WTC11 (cell line): ENCODE results near the gene ADCY3. TPM values are rescaled to one million over a fixed set of nuclear protein-coding genes. Genes with fewer than 3 reads are reported as not detected.

ENCODE experiments used
- ATAC-seq: fragments of 200-7000 bp; cut with Tn5 transposase; 2 replicates; pipeline ENCODE4 v1.10.0; 2021; ENCODE audit warnings: mild to moderate bottlenecking, moderate library complexity
- CTCF ChIA-PET: fragments of 300-600 bp; sonication (Branson Sonifier 250); formaldehyde crosslinking; loops from one replicate; lab custom pipeline; 2021; ENCODE audit warnings: antibody characterized with exemption; lab: Charles Lee
- POLR2A ChIA-PET: fragments of 350-600 bp; sonication (Branson Sonifier 250); formaldehyde crosslinking; loops from one replicate; lab custom pipeline; 2021; ENCODE audit warnings: antibody characterized with exemption; lab: Charles Lee
- DNase-seq: peaks from one replicate; pipeline ENCODE4 v3.0.0; 2021; ENCODE audit warnings: low spot score
- H3K27ac Mint-ChIP-seq: 2 replicates; pipeline ENCODE4 v1.8.0; 2021; ENCODE audit warnings: mixed read lengths
- H3K27me3 Mint-ChIP-seq: 2 replicates; pipeline ENCODE4 v1.8.0; 2021; ENCODE audit warnings: low read depth, mild to moderate bottlenecking, moderate library complexity, mixed read lengths
- H3K36me3 Mint-ChIP-seq: 2 replicates; pipeline ENCODE4 v1.8.0; 2021; ENCODE audit warnings: mixed read lengths
- H3K4me1 Mint-ChIP-seq: 2 replicates; pipeline ENCODE4 v1.8.0; 2022; ENCODE audit warnings: mixed read lengths
- H3K4me3 Mint-ChIP-seq: 2 replicates; pipeline ENCODE4 v1.8.0; 2021; ENCODE audit warnings: mild to moderate bottlenecking, moderate library complexity, mixed read lengths
- H3K9me3 Mint-ChIP-seq: 2 replicates; pipeline ENCODE4 v1.8.0; 2021; ENCODE audit warnings: mixed read lengths
- CBFB ChIP-seq: sonication (generic); formaldehyde crosslinking; IDR thresholded peaks from 2 replicates; pipeline ENCODE4 v1.8.1; 2022; ENCODE audit warnings: mild to moderate bottlenecking, low read depth, missing genetic modification reagents
- CREM ChIP-seq: sonication (generic); formaldehyde crosslinking; IDR thresholded peaks from 2 replicates; pipeline ENCODE4 v1.8.1; 2022; ENCODE audit warnings: mild to moderate bottlenecking, missing genetic modification reagents, moderate library complexity
- ESRRA ChIP-seq: sonication (generic); formaldehyde crosslinking; IDR thresholded peaks from 2 replicates; pipeline ENCODE4 v1.8.1; 2022; ENCODE audit warnings: mild to moderate bottlenecking, missing genetic modification reagents, borderline replicate concordance
- GTF2I ChIP-seq: fragments of 250-450 bp; sonication (Bioruptor Pico); conservative IDR thresholded peaks from 2 replicates; pipeline ENCODE4 v1.4.0; 2021; ENCODE audit warnings: mild to moderate bottlenecking
- JUN ChIP-seq: sonication (generic); formaldehyde crosslinking; IDR thresholded peaks from 2 replicates; pipeline ENCODE4 v1.8.0; 2023; ENCODE audit warnings: mild to moderate bottlenecking, missing genetic modification reagents
- NFATC4 ChIP-seq: fragments of 250-450 bp; sonication (Bioruptor Pico); IDR thresholded peaks from 2 replicates; pipeline ENCODE4 v1.9.0; 2021; ENCODE audit warnings: mild to moderate bottlenecking
- NR3C1 ChIP-seq: sonication (generic); formaldehyde crosslinking; conservative IDR thresholded peaks from 2 replicates; pipeline ENCODE4 v1.8.1; 2023; ENCODE audit warnings: low read depth, mild to moderate bottlenecking, missing genetic modification reagents
- PRDM15 ChIP-seq: sonication (generic); formaldehyde crosslinking; IDR thresholded peaks from 2 replicates; pipeline ENCODE4 v1.8.0; 2022; ENCODE audit warnings: missing genetic modification reagents
- RELA ChIP-seq: sonication (generic); formaldehyde crosslinking; IDR thresholded peaks from 2 replicates; pipeline ENCODE4 v1.8.1; 2022; ENCODE audit warnings: missing genetic modification reagents, mild to moderate bottlenecking, borderline replicate concordance
- RORB ChIP-seq: fragments of 250-450 bp; sonication (Bioruptor Pico); IDR thresholded peaks from 2 replicates; pipeline ENCODE4 v1.9.0; 2021; ENCODE audit warnings: mild to moderate bottlenecking
- SOX15 ChIP-seq: fragments of 250-450 bp; sonication (Bioruptor Pico); IDR thresholded peaks from 2 replicates; pipeline ENCODE4 v1.9.0; 2021; ENCODE audit warnings: mild to moderate bottlenecking
- SP1 ChIP-seq: sonication (generic); formaldehyde crosslinking; conservative IDR thresholded peaks from 2 replicates; pipeline ENCODE4 v1.8.1; 2022; ENCODE audit warnings: missing genetic modification reagents
- TCF7 ChIP-seq: sonication (generic); formaldehyde crosslinking; IDR thresholded peaks from 2 replicates; pipeline ENCODE4 v1.8.0; 2022; ENCODE audit warnings: mild to moderate bottlenecking, low read depth, missing genetic modification reagents, moderate library complexity
- TEAD1 ChIP-seq: sonication (generic); formaldehyde crosslinking; IDR thresholded peaks from 2 replicates; pipeline ENCODE4 v1.8.0; 2022; ENCODE audit warnings: mild to moderate bottlenecking, missing genetic modification reagents
- TEAD4 ChIP-seq: sonication (generic); formaldehyde crosslinking; IDR thresholded peaks from 2 replicates; pipeline ENCODE4 v1.8.0; 2022; ENCODE audit warnings: mild to moderate bottlenecking, missing genetic modification reagents
- USF2 ChIP-seq: sonication (generic); formaldehyde crosslinking; IDR thresholded peaks from 2 replicates; pipeline ENCODE4 v1.8.1; 2023; ENCODE audit warnings: mild to moderate bottlenecking, missing genetic modification reagents, moderate library complexity
- ZNF232 ChIP-seq: sonication (generic); formaldehyde crosslinking; IDR thresholded peaks from 2 replicates; pipeline ENCODE4 v1.8.0; 2022; ENCODE audit warnings: mild to moderate bottlenecking, missing genetic modification reagents
- ZNF532 ChIP-seq: fragments of 250-450 bp; sonication (Bioruptor Pico); IDR thresholded peaks from 2 replicates; pipeline ENCODE4 v1.9.0; 2021; ENCODE audit warnings: mild to moderate bottlenecking, borderline replicate concordance
- total RNA-seq: library from RNA; stranded (reverse); gene quantifications from 3 replicates; pipeline ENCODE4 v1.2.3, GENCODE V29; 2021
- TF ChIP-seq, protein P1 (sequence below): sonication (generic); formaldehyde crosslinking; IDR thresholded peaks from 2 replicates; pipeline ENCODE4 v1.8.1; 2023; ENCODE audit warnings: mild to moderate bottlenecking, missing genetic modification reagents, borderline replicate concordance
- TF ChIP-seq, protein P2 (sequence below): fragments of 250-450 bp; sonication (Bioruptor Pico); IDR thresholded peaks from 2 replicates; pipeline ENCODE4 v1.8.0; 2021; ENCODE audit warnings: mild to moderate bottlenecking

ADCY3 gene
- total RNA-seq, 1 experiment from 2014 or later = 37.1 TPM

DNA sequence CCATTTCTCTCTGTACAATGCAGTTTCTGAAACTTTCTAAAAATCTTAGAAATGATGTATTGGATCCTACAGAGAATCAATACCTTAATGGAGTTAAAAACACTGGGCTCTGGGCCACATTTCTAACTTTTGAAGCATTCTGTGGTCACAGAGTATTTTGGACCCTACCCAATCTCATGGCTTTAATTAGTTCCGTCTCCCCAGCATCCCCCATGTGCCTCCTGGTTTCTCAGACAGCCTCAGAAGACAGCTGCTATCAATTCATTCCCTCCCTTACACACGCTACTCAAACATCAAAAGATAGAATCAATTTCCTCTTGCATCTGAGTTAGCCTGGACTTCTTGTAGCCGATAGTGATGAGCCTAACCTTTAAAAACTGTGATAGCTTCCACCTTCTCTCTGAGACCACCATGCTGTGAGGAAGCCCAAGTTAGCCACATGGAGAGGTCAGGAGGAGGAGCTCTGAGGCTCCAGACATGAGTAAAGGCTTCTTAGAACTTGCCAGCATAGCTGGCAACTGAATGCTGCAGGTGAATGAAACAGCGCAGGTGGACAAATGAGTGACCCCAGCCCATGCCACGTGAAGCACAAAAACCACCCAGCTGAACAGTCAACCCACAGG, 10.4 kb downstream of the ADCY3 start (continued):
- TF ChIP-seq SOX15 (CRISPR knock-in tag) (no peak), NFATC4 (CRISPR knock-in tag) (no peak)
- TF ChIP-seq, all 79 proteins: peak for 0

DNA sequence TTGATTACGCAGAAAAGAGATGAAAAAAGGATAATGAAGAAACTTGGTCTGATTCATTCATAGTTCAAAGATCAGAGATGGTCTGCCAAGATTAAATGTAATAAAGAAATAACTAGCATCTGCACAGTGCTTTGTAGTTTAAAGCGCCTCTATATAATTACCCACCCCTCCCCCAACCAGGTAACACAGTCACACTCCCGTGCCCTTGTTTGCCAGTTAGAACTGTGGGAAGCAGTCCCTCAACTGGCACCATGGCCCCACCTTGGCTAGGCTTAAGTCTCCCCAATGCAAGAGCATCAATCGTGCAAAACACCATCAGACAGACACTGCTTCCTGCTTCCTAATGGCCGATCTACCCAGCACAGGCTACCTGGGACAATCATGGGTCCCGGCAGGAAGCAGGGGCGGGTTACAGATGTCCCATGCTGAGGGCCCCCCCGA, 11.6 kb downstream of the ADCY3 start:
- H3K36me3 Mint-ChIP-seq = peaks cover 24% of the 10 kb centered on the region
- no peak for ATAC-seq
- no peak for DNase-seq
- H3K4me1 Mint-ChIP-seq = peaks cover 6% of the 10 kb centered on the region
- H3K27ac Mint-ChIP-seq = no peak overlapping the region
- ChIA-PET POLR2A (no interaction called here), CTCF (no interaction called here)
- H3K4me3 Mint-ChIP-seq = no peak overlapping the region
- no peak for TF ChIP-seq SP1 (CRISPR knock-in tag)
- TF ChIP-seq, protein P1, sequence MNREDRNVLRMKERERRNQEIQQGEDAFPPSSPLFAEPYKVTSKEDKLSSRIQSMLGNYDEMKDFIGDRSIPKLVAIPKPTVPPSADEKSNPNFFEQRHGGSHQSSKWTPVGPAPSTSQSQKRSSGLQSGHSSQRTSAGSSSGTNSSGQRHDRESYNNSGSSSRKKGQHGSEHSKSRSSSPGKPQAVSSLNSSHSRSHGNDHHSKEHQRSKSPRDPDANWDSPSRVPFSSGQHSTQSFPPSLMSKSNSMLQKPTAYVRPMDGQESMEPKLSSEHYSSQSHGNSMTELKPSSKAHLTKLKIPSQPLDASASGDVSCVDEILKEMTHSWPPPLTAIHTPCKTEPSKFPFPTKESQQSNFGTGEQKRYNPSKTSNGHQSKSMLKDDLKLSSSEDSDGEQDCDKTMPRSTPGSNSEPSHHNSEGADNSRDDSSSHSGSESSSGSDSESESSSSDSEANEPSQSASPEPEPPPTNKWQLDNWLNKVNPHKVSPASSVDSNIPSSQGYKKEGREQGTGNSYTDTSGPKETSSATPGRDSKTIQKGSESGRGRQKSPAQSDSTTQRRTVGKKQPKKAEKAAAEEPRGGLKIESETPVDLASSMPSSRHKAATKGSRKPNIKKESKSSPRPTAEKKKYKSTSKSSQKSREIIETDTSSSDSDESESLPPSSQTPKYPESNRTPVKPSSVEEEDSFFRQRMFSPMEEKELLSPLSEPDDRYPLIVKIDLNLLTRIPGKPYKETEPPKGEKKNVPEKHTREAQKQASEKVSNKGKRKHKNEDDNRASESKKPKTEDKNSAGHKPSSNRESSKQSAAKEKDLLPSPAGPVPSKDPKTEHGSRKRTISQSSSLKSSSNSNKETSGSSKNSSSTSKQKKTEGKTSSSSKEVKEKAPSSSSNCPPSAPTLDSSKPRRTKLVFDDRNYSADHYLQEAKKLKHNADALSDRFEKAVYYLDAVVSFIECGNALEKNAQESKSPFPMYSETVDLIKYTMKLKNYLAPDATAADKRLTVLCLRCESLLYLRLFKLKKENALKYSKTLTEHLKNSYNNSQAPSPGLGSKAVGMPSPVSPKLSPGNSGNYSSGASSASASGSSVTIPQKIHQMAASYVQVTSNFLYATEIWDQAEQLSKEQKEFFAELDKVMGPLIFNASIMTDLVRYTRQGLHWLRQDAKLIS (CRISPR knock-in tag) = no peak
- no peak for TF ChIP-seq RELA (CRISPR knock-in tag)
- no peak for TF ChIP-seq ZNF232 (CRISPR knock-in tag)
- TF ChIP-seq NFATC4 (CRISPR knock-in tag) = no peak
- no peak for TF ChIP-seq TCF7 (CRISPR knock-in tag)
- no peak for TF ChIP-seq CREM (CRISPR knock-in tag)
- TF ChIP-seq GTF2I = no peak
- TF ChIP-seq TEAD4 (CRISPR knock-in tag) = no peak
- no peak for TF ChIP-seq PRDM15
- TF ChIP-seq RORB (CRISPR knock-in tag) = no peak
- TF ChIP-seq NR3C1 (CRISPR knock-in tag) = no peak
- no peak for TF ChIP-seq ESRRA (CRISPR knock-in tag)
- TF ChIP-seq, protein P2, sequence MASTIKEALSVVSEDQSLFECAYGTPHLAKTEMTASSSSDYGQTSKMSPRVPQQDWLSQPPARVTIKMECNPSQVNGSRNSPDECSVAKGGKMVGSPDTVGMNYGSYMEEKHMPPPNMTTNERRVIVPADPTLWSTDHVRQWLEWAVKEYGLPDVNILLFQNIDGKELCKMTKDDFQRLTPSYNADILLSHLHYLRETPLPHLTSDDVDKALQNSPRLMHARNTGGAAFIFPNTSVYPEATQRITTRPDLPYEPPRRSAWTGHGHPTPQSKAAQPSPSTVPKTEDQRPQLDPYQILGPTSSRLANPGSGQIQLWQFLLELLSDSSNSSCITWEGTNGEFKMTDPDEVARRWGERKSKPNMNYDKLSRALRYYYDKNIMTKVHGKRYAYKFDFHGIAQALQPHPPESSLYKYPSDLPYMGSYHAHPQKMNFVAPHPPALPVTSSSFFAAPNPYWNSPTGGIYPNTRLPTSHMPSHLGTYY (CRISPR knock-in tag) = no peak
- no peak for TF ChIP-seq ZNF532 (CRISPR knock-in tag)
- no peak for TF ChIP-seq USF2 (CRISPR knock-in tag)
- TF ChIP-seq TEAD1 (CRISPR knock-in tag) = no peak
- TF ChIP-seq CBFB (CRISPR knock-in tag) = no peak
- no peak for TF ChIP-seq JUN (CRISPR knock-in tag)
- peaks cover 9% of the 10 kb centered on the region; the same call in 1 of the 2 replicates for H3K9me3 Mint-ChIP-seq
- no peaks in the 10 kb centered on the region for H3K27me3 Mint-ChIP-seq
